ENCODE results near the gene GFI1B.

DNA sequence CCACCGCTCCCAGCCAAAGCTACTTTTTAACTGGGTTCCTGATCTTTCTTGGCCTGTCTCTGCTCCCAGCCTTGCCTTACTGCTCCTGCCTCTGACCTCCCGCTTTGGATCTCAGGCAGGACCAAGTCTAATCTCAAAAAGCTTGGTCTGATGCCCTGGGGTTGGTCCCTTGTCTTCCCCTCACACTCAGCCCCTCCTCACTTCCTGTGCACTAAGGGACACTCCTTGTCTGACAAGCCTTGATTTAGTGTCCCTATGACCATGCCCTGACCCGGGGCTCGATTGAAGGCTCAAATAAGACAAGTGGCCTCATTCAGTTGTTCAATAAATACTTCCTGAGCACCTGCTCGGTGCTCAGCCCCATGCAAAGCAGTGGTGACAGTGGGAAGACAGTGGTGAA lies 48.6 kb downstream of the GFI1B start:
- TF ChIP-seq, protein P1, sequence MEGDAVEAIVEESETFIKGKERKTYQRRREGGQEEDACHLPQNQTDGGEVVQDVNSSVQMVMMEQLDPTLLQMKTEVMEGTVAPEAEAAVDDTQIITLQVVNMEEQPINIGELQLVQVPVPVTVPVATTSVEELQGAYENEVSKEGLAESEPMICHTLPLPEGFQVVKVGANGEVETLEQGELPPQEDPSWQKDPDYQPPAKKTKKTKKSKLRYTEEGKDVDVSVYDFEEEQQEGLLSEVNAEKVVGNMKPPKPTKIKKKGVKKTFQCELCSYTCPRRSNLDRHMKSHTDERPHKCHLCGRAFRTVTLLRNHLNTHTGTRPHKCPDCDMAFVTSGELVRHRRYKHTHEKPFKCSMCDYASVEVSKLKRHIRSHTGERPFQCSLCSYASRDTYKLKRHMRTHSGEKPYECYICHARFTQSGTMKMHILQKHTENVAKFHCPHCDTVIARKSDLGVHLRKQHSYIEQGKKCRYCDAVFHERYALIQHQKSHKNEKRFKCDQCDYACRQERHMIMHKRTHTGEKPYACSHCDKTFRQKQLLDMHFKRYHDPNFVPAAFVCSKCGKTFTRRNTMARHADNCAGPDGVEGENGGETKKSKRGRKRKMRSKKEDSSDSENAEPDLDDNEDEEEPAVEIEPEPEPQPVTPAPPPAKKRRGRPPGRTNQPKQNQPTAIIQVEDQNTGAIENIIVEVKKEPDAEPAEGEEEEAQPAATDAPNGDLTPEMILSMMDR (conservative IDR thresholded peaks at IDR 0.05) = no peak
- no peak for TF ChIP-seq ZFX (IDR thresholded peaks at IDR 0.05)
